HG03175 (cell line): Measurements from ENCODE around the gene NCOA5.

Source experiments
- ATAC-seq: cut with Tn5 transposase; IDR thresholded peaks from one replicate; pipeline ENCODE4 v1.9.1; 2021; ENCODE audit warnings: mild to moderate bottlenecking, moderate library complexity; ENCODE audit not compliant: unreplicated experiment

Gene NCOA5

GRCh38 chr20:46065006-46065405 lies 24.8 kb downstream of the NCOA5 start:
- ATAC-seq: no peak

DNA sequence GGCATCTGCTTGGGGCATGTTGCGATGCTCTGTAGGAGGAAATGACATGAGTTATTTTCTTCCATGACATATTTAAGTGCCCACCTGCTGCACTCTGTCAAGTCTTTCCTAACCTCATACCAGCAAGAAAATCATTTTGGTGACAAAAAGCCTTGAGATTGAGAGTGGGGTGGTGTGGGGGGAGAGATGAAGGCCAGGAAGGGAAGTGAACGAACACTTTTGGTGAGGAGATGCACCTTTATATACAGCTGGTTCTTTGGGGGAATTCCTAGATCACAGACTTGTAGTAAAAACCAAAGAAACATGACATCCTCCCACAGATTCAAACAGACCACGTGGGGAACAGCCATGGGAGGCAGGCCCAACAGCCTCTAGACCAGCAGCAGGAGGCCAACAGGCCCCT lies 26.1 kb downstream of the NCOA5 start:
- no peak for ATAC-seq

DNA sequence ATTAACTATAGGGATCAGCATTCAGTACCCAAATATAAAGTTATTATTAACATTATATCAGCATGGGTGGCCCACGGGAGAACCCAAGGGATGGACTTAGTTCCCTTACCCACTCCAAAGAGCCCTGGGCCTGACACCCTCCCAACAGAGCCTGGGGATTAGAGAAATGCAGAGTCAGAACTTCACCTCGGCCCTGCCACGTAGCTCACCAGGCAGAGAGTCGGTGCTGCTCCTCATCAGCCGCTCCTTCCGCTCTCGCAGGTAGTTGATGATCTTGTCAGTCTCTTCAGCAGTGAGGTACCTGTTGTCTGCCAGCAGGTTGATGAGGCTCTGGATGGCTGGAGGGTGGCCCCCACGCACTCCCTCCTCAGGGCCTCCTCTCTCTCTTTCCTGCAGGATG lies 26.6 kb downstream of the NCOA5 start:
- ATAC-seq: no peak

- no peak for ATAC-seq
Measured at GRCh38 chr20:46062621-46063020, 27.1 kb downstream of the NCOA5 start.

DNA sequence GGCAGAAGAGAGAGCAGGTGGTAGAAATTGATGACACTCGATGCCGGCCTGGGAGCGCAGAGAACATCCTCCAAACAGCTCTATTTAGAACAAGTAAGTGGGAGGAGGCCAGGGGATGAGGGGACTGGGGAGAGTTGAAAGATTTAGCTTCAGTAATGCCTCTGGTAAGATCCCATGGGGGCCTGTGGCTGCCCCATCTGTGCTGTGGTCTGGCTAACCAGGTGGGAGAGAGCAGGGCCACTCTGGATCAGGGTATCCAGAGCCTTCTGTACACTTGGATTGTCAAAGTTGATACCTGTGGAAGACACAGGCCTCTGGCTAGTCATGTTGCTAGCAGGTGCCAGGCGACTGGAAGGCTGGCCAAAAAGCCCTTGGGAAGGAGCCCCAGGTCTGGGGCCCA lies 27.6 kb downstream of the NCOA5 start:
- ATAC-seq: no peak

- ATAC-seq: no peak
Measured at GRCh38 chr20:46060975-46061374, 28.8 kb downstream of the NCOA5 start.

DNA sequence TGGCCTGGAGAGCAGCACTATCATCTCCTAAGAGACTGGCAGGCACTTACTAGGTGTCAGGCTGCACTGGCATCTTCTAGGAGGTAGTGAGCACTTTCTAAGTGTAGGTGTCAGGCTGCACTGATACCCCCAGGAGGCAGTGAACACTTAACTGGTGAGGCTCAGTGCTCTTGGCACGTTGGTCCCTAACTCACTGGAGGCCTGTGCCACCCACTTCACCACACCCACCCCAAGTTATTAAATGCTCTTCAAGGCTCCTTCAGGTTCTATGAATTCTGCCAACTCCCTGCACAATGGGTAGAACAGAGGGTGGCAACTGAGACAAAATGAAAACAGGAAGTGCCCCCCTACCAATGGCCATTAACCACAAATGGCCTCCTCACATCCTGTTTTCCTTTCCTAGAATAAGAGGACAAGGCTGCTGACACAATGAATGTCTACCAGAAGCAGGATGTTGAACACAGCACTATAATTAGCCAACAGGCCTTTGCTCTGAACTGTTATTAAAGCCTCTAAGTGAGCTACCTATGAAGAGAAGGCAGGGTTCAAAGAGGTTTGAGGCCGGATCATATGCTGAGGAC lies 29.4 kb downstream of the NCOA5 start:
- ATAC-seq: no peak

GRCh38 chr20:46058599-46059281 lies 31.0 kb downstream of the NCOA5 start:
- no peak for ATAC-seq

GRCh38 chr20:46057856-46058598 lies 31.7 kb downstream of the NCOA5 start:
- no peak for ATAC-seq

DNA sequence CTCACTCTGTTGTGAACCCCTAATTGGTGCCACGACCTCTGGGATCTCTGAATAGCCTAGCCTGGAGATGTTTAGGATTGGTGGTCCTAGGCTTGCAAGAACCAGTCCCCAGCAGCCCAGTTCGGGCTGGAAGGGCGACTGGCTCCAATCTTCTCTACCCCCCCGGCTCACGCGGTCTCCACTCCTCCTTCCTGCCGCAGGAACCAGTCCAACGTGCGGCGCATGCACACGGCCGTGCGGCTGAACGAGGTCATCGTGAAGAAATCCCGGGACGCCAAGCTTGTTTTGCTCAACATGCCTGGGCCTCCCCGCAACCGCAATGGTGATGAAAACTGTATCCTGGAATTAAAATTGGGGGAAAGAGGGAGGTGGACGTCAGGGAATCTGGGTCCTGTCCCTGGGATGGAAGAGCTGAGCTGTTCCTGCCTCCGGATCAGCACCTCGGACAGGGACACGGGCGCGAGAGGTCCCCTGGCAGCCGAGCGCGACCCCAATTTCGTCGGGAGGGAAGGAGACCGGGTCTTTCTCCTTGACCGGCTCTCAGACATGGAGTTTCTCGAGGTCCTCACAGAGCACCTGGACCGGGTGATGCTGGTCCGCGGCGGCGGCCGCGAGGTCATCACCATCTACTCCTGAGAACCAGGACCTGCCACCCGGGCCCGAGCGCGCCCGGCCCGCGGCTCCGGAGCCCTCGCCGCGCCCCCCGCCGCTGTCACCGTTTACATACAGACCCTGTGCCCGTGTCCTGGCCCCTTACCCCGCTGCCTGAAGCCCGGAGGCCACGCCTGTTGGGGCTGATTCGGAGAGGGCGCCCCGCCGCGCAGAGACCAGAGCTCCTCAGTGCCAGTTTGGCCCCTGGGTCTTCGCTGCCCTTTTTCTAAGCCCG lies 32.5 kb downstream of the NCOA5 start:
- ATAC-seq: no peak

- ATAC-seq: no peak
Measured at GRCh38 chr20:46056027-46056833, 33.5 kb downstream of the NCOA5 start.

- no peak for ATAC-seq
Measured at GRCh38 chr20:46055269-46055668, 34.5 kb downstream of the NCOA5 start.

DNA sequence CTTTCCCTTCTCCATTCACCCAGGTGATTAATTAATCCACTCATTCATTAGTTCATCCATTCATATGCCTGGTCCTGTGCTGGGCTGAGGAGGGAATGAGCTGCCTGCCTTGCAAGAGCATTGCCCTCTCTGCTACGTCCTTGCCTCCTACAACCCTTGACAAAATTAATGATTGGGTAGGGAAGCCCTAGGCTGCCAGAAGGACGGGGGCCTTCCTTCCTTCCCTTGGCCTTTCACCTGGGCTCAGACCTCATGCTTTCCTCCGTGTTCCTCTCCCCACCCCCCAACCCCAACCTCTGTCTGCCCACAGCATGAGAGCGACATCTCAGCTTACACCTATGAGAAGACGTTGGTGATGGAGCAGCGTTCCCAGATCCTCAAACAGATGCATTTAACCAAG lies 35.2 kb downstream of the NCOA5 start:
- no peak for ATAC-seq

GRCh38 chr20:46053416-46053815 lies 36.3 kb downstream of the NCOA5 start:
- ATAC-seq: no peak

DNA sequence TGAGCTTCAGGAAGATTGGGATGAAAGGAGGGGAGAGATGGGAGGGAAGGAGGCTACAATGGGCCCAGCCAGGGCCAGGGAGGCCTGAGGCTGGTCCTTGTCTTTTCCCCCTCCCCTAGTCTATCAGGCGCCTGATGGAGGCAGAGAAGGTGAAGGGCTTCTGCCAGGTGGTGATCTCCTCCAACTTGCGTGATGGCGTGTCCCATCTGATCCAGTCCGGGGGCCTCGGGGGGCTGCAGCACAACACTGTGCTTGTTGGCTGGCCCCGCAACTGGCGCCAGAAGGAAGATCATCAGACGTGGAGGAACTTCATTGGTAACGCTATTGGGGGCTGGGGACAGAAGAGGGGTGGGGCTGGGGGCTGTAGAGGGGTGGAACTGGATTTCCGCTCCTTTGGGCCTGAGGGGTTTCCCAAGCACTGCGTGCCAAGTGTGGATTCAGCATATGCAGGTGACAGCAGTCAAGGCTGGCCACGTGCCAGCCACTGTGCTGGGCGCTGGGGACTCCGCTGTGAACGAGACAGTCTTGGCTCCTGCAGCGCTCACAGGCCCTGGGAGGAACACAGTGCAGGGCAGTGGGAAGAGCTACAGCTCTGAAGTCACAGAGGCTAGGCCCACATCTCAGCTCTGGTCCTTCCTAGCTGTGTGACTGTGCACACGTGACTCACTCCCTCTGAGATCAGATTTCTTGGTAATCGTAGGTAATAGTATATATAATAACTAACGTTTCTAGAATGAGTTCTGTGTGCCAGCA lies 38.0 kb downstream of the NCOA5 start:
- no peak for ATAC-seq

DNA sequence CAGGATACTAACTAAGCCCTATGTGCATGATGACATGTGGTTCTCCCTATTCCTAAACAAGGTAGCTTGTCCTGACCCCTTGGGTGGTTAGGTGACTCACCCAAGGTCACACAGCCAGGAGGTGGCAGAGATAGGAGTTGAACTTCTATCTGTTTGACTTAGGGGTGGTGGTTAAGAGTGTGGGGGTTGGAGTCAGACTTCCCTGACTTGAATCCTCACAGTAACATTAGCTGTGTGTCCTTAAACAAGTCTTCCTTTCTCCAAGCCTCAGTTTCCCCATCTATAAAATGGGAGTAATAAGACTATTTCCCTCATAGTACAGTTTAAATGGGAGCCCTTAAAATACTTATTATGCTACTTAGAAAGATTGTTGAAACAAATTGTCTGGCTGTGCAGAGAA lies 38.9 kb downstream of the NCOA5 start:
- no peak for ATAC-seq

GRCh38 chr20:46050444-46050843 lies 39.3 kb downstream of the NCOA5 start:
- no peak for ATAC-seq

- no peak for ATAC-seq
Measured at GRCh38 chr20:46049815-46050214, 39.9 kb downstream of the NCOA5 start.

DNA sequence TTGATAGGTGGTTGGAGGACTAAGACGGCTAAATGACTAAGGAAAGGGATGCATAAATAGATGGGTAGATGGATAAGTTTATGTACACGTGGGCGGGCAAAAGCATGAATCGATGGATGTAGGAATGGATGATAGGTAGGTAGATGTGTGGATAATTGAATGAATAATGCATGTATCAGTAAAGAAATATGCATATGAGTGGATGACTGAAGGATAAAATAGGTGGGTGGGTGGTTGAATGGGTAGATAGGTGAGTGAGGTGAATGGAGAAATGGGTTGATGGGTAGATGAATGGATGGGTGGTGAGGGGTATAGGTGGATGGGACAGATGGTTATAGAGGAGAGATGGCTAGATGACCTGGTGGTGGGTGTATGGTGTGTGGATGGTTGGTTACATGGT lies 40.6 kb downstream of the NCOA5 start:
- no peak for ATAC-seq

GRCh38 chr20:46047821-46048220 lies 41.9 kb downstream of the NCOA5 start:
- ATAC-seq: no peak
